GM12875 (cell line): ENCODE measurements around the gene LMNA.

ENCODE experiments used
- H3K4me3 ChIP-seq: one replicate; pipeline ENCODE4 v1.5.1; 2011; ENCODE audit warnings: low read depth, low read length, control low read depth
- TF ChIP-seq, protein P1 (sequence below): IDR thresholded peaks from 2 replicates; pipeline ENCODE4 v1.5.1; 2011; ENCODE audit warnings: low read depth, mild to moderate bottlenecking, control low read depth, inconsistent platforms, low read length, moderate library complexity, borderline replicate concordance; ENCODE audit not compliant: insufficient read depth

LMNA gene

DNA sequence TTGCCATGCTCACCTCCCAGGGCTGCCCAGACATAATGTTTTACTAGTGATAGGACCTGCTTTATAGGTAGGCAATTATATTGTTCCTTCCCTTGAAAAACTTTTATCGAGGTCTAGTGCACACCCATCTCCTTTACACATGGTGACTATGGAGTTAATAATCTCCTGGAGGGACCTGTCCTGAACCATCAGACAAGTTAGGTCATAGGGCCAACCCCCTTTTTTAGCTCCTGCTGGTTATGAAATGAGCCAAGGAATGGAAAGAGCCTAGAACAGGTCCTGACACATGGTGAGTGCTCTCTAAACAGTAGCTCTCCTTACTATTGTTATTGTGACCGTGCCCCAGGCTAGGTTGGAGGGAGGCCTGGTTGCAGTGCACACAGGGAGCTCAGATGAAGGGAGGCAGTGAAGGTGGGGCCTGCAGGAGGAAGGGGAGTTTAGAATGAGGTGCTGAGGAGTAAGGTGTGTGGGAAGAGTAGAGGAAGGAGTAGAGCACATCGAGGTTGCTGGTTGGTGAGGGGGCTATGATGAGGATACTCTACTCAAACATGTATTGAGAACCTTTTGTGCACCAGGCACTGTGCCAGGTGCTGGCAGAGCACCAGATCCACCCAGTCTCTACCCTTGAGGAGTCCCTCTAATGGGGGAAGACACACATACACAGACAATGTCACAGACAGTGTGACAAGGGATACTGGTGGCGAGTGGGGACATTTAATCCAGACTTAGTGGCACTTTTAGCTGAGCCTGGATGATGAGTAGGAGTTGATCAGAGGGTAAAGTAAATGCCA, 14.1 kb upstream of the LMNA start:
- H3K4me3 ChIP-seq, result no peak overlapping the region
- TF ChIP-seq, protein P1, sequence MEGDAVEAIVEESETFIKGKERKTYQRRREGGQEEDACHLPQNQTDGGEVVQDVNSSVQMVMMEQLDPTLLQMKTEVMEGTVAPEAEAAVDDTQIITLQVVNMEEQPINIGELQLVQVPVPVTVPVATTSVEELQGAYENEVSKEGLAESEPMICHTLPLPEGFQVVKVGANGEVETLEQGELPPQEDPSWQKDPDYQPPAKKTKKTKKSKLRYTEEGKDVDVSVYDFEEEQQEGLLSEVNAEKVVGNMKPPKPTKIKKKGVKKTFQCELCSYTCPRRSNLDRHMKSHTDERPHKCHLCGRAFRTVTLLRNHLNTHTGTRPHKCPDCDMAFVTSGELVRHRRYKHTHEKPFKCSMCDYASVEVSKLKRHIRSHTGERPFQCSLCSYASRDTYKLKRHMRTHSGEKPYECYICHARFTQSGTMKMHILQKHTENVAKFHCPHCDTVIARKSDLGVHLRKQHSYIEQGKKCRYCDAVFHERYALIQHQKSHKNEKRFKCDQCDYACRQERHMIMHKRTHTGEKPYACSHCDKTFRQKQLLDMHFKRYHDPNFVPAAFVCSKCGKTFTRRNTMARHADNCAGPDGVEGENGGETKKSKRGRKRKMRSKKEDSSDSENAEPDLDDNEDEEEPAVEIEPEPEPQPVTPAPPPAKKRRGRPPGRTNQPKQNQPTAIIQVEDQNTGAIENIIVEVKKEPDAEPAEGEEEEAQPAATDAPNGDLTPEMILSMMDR, result no peak

DNA sequence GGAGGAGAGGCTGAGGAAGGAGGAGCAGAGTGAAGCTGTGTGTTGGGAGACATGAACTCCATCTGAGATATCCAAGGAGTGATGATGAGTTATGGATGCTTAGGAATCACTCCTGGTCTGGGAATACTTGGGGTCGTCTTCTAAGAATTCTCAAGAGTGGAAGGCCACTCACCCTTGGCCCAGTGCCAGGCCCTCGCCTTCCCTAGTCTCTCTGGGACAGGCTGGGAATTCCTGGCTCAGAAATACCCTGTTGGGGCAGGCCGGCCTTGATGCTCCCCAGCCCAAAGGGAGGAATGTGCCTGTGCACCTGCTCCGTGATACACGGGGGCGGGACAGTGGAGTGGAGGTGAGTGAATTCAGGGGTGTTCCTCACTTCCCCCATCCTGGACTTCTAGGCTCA, 12.6 kb upstream of the LMNA start:
- TF ChIP-seq, protein P1, result no peak
- no peak overlapping the region for H3K4me3 ChIP-seq

DNA sequence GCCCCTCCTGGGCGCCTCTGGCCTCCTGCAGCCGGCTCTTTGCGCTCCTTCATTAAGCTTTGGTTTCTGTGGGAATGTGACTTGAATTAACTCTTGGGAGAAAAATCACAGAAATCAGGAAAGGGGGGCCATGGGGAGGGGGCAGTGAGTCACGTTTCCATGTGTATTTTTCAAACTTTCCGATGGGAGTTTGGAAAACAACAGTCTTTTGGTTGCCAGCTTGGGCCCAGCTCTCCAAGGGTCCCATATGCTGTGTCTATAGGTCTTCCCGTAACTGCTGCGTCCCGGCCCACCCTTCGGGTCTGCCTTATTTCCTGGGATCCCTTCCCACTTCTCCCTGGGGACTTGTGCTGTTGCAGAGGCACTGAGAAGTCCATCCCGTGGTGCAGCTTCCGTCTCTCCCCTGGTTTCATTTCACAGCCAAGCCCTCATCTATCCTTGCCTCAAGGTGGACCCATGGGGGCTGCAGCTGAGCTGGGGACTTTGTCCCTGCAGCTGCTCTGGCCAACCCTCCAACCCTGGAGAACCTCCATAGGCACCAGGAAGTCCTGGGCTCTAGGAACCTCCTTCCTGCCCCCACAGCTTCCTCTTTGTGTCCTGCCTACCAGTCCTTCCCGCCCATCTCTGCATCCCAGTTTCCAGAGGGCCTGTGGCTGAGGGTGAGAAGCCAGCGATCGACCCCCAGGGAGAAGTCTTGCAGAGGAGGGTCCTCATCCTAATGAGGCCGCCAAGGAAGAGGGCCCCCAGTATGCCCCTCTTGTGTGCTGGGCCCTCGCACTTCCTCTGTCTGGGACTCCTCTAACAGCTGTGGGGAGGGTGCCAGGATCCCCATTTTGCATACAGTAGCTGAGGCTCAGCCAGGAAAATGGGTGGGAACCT, 11.6 kb upstream of the LMNA start:
- H3K4me3 ChIP-seq, result no peak overlapping the region
- TF ChIP-seq, protein P1, result no peak

DNA sequence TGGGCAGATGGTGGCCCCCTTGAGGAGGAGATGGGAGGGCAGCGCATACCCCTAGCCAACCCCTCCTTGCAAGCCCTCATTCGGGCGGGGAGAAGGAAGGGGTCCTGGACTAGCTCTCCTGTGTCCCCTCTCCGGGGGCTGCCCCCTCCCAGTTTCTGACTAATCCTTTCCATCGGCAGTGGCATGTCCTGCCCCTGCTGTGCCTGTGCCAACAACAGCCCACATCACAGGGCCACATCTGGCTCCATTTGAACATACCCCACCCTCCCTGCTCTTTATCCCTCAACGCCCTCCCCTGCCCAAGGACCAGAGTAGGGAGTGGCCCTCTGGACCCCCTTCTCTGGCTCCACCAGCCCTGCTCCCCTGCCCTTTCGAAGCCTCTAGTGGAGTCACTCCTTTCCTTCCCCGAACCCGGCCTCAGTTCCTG, 11.0 kb upstream of the LMNA start:
- TF ChIP-seq, protein P1, result no peak
- H3K4me3 ChIP-seq, result no peak overlapping the region

DNA sequence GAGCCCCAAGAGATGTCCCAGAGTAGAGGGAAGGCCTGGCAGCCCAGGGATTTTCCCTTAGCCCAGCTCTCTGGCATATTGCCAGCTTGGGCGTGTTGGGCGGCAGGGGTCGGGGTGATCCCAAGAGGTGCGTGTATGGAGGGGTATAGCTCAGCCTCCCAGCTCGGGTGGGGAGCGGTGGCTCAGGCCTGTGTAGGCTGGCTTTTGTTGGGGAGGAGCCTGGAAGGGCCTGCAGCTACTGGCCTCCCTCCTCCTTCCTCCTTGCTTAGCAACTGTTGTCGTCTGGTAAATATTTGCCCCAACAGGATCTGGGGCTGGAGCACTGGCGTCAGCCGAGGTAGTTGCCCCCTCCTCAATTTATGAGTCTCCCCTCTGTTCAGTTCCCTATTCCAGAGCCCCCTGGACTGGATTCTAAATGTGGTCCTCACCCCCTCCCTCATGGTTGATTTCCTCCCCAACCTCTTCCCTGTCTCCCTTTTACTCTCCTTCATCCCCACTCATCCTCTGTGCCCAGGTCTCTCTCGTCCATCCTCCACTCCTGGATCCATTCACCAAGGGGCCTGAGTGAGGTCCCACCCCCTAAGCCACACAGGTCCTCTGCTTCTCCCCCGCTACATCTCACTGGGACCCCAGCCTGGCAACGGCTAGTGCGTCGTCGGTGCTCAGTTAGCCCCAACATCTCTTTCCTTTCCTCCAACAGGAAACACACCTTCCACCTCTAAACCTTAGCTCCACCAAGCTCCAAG, 10.3 kb upstream of the LMNA start:
- TF ChIP-seq, protein P1, result no peak
- H3K4me3 ChIP-seq, result no peak overlapping the region

DNA sequence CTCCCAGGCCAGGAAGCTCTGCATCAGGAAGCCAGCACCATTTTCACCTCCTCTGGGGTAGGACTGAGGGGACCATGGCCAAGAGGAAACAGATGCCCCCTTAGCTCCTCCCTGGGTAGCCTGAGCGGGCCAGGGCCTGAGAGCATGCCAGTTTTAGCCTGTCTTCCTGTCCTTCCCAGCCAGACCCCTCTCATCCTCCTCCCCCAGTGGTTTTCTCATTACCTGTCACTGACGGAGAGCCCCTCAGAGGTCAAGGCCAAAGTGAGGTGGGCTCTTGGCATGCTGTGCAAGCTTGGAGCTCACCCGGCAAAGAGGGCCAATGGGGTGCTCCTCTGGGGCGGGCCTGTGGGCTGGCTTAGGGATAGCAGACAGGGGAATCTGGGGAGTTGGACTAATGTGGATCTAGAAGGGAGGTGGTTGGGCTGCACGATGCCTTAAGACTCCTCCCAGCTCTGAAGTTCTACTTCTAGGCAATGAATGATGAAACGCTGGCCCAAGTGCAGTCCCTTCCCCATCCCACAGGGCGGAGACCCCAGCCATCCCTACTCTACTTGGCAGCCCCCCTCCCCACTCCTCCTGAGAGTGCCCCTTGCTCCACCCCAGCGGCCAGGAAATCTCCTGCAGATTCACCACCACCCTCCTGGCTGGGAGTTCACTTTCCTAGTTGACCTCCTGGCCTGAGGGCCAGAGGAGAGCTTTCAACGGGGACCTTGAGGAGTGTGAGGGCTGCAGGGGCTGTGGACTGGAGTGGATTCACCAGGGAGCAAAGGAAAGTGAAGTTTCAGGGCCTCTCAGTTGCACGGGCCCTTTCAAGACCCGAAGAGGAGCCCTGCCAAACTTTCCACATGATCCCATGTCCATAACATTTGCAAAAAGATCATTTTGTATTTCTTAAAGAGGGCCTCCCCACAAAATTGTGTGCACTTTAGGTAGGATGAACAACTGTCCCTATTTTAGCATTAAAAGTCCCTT, 9.4 kb upstream of the LMNA start:
- TF ChIP-seq, protein P1, result no peak
- H3K4me3 ChIP-seq, result no peak overlapping the region
